NCI-H748 treated with DMSO at 0.1 percent for 48 hours (cell line): ENCODE measurements around the gene USP13.

Source experiments
- DNase-seq: peaks from one replicate; lab custom pipeline; 2025; lab: John Stamatoyannopoulos, UW

USP13 gene

GRCh38 chr3:179701176-179701827 lies 48.5 kb downstream of the USP13 start:
- no peak for DNase-seq

GRCh38 chr3:179702271-179702947 lies 49.6 kb downstream of the USP13 start:
- no peak for DNase-seq

- DNase-seq, result no peak
These were observed 51.0 kb downstream of the USP13 start for GRCh38 chr3:179703816-179704215.

DNA sequence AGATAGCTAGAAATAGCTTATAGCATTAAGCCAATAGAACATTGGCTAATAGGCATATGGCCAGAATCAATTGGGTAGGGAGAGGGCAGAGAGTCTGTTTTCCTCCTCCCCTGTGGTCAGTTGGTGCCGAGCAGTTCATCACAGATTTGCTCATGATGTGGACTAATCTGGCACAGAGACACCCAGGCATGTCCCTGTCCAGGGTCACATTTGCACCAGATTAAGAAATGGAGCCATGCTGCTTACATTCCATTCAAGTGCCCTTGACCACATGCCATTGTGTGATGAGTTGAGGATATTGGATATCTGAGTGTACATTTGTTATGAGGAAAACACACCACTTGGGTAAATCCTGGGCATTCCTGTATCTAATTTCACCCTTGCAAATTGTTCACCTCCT lies 53.4 kb downstream of the USP13 start:
- DNase-seq, result no peak

DNA sequence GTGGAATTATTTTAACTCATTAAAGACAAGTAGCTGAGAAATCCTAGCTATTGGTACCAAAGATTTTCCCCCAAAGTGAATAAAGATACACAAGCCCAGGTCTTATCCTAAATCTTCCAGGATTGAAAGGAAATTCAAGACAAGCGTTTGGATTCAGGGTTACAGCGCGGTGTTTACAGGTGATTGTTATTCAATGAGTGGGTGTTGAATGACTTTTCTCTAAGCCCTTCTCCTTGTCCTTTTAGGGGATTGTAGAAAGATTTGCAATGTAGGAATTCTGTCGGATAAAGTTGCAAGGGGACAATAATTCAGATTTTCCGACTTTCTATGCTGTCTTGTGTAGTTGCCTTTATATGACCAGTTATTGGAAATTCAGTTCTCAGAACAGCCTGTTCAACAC lies 57.2 kb downstream of the USP13 start:
- no peak for DNase-seq

DNA sequence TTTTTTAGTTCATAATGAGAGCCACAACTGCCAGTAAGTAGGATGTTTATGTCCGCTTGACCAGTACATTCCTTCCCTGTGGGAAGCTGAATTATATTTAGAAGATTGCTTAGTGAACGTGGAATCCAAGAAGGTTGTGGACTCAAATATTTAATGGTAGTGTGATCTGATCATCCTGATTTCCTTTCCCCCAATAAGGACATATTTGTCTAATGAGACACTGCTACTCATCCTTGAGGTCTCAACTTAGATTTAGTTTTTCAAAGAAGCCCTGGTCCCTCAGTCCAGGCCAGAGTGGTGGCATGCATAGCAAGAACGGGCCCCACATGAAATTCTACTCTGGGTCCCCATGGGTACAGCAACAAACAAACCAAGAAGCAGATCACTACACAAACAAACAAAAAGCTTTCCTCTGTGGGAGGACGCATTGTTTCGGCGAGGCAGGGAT lies 60.8 kb downstream of the USP13 start:
- no peak for DNase-seq

DNA sequence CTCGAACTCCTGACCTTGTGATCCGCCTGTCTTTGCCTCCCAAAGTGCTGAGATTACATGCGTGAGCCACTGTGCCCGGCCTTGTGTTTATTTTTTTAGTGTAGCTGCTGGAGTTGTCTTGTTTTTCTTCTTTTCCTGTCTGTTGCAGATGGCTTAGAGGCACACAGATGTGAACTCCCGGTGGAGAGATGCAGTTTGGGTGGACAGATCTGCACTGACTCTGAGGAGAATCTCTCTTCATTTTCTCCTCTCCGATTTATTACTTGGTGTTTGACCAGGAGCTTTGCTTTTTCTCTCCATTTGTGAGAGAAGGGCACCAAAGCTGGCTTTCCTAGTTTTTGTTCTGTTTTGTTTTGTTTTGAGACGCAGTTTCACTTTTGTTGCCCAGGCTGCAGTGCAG lies 62.7 kb downstream of the USP13 start:
- no peak for DNase-seq

DNA sequence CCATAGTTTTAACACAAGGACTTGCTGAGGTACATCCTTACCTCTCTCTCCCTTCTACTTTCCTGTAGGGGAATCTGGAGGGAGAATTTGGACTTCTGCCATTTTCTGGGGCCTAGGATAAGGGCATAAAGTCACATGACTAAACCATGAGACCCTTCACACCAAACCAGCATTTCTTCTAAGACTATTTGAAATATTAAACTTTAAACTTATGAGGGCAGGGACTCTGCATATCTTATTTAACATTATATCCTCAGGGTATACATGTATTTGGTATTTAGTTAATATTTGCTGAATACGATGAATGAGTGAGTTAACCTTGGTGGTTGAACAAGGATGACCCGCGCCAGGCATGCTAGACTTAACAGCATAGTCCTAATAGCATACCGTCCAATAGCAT lies 63.4 kb downstream of the USP13 start:
- no peak for DNase-seq

- no peak for DNase-seq
These were observed 64.0 kb downstream of the USP13 start for GRCh38 chr3:179716811-179717210.

GRCh38 chr3:179717219-179717618 lies 64.4 kb downstream of the USP13 start:
- no peak for DNase-seq

GRCh38 chr3:179719048-179719734 lies 66.4 kb downstream of the USP13 start:
- peak; percentile 1 for DNase-seq

GRCh38 chr3:179720196-179720595 lies 67.4 kb downstream of the USP13 start:
- DNase-seq, result peak; percentile 81

DNA sequence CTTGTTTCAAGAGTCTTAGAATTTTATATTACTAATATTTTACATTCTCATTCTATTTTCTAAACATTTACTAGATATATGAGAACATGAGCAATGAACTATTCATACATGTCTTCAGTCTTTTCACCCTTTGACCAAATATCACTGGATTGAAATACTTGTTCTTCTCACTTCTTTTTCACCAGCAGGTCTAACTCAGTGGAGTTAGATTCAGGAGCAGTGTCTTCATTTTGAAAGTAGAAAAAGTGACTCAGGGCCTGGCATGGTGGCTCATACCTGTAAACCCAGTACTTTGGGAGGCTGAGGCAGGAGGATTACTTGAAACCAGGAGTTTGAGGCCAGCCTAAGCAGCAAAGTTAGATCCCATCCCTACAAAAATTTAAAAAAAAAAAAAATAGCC lies 70.8 kb downstream of the USP13 start:
- no peak for DNase-seq

DNA sequence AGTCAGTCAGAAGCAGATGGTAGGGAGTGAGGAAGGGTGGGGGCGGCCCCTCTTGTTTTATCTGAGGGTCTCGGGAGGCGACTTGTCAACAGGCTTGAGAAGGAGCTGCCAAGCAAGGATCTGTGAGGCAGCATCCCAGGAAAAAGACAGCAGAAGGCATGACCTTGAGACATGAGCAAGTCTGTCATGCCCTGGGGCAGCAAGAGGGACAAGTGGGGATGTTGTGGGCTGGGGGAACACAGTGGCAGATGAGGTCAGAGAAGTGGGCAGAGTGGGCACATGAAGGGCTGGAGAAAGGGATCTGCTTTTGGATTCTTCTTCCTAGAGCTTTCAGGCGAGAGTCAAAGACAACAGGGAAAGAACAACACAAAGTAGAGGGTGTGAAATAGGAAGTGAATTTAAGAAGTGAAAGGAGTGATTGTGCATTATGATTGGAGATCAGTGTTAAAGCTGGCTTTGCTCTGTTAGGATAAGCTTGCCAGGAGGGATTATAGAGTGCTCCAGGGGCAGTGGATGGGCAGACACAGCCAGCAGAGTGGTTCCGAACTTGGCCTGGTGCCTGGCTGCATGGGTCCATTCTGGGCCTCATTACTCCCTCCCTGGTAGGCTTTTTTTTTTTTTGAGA lies 73.3 kb downstream of the USP13 start:
- no peak for DNase-seq

DNA sequence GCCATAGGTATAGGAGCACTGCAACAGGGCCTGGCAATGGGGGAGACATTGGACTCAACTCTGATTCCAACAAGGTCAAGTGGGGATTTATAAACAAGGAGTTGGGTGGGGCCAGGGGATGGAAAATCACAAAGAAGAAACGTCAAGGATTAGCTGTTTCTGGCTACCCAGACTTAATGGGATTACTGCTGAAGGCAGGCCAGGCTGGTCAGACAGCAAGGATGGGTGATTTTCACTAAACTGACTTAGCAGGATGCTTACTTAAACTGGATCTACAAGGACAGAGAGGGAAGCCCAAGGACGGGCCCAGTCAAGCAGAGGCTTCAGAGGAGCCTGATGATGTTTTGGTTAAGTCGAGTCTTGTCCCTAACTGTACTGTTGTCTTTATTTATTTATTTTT lies 76.2 kb downstream of the USP13 start:
- no peak for DNase-seq

DNA sequence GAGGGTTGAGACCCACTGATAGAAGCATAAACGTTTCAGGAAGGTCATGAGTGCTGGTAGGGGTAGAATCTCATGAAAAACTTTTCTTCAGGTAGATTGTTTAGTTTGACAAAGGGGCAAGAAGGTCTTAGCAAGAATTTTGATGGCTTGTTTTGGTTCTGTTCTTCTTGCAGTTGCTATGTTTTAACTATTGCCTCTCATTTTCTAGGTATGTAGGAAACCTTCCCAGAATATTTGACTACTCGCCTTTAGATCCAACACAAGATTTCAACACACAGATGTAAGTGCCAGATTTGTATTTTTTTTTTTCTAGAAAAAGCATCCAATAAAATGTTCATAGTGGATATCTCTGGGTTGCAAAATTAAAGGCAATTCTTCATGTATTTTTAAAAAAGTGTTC lies 77.1 kb downstream of the USP13 start:
- no peak for DNase-seq

DNA sequence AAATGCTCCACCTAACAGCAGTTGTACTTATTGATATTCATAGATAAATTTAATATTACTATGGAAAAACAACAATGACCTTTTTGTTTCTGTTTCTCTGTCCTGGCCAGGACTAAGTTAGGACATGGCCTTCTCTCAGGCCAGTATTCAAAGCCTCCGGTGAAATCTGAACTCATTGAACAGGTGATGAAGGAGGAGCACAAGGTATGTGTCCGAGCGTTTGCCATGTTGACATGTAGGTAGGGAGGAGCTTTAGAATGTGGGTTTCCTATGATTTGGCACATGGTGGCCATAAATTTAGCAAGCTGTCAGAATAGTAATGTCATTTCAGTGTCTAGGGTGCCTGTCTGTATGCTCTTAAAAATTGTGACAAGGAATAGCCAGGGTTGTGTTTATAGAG lies 77.7 kb downstream of the USP13 start:
- no peak for DNase-seq

DNA sequence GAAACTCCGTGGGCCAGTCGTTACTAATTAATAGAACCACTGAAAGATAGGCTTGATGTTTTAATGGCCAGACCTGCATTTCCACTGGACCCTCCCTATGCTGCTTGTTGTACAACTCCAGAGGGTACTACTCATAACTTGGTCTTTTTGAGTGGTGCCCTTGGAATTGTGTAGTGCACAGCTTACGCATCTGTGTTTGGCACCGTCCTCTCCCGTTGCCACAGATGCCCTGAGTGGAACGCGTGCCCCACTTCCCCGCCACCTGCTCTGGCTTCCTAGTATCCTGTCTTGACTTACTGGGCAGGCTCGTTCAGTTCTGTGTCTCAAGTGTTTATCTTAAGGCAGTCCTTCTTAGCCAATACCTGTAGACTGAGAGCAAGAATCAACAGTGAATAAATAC lies 78.7 kb downstream of the USP13 start:
- no peak for DNase-seq

GRCh38 chr3:179732661-179733348 lies 80.0 kb downstream of the USP13 start:
- DNase-seq, result no peak

DNA sequence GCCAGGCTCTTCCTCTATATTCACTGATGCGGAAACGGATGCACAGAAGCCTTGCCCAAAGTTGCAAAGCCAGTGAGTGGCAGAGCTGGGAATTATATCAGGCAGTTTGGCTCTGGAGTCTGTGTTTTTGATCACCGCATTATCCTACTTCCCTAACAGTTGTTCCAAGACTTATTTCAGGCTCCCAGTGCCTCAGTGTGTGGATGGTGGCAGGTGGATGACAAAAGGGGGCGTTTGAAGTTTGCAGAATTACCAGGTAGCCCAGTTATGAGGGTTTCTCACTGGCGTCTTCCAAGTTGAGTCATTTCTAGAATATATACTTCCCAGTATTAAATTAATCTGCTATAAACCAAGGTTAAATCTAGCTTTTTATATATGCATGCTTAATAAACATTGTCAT lies 81.0 kb downstream of the USP13 start:
- no peak for DNase-seq

DNA sequence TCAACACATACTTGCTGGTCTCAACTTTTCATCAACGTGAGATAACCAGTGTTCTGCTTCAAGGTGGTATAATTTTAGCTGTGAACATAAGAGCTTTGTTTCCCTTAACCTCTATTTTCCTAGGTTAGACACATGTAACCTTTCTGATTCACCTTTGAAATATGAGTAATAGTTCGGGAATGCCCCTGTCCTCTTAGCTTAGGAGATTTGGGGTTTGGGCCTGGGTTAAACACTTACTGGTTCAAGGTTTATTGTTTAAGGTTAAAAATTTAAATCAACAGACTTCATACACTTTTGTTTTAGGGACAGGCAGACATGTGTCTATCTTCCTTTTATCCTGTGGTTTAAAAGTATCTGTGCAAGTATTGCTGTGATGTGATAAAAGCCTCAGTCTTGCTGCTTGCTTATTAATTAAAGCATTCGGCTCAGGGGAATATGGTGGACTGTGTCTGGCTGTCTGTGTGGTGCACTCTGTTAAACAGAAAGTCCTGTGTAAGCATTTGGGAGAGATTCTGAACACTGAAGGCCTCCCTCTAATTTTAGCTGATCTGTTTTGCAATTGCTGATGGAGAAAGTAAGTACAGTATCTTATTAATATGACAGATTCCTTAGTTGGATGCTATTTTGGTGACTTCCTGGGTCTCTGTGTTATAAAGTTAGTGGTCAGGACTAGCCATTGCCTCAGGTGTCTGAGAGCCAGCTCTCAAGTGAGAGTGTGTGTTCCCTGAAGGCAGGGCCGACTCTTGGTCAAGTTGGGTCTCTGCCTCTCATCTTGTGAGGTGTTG lies 81.8 kb downstream of the USP13 start:
- DNase-seq, result no peak

GRCh38 chr3:179735321-179735720 lies 82.5 kb downstream of the USP13 start:
- no peak for DNase-seq
